AG04450 (cell line): ENCODE data around the gene C17orf50. TPM values are rescaled to one million over a fixed set of nuclear protein-coding genes. Genes with fewer than 3 reads are reported as not detected.

ENCODE experiments used
- CTCF ChIA-PET: fragments of 300-600, 350-600 bp; formaldehyde crosslinking; extraction: SDS; loops from one replicate; lab custom pipeline; 2022; ENCODE audit warnings: antibody characterized with exemption, inconsistent platforms; lab: Charles Lee
- POLR2A ChIA-PET: fragments of 350-600 bp; formaldehyde crosslinking; extraction: SDS; loops from one replicate; lab custom pipeline; 2021; ENCODE audit warnings: antibody characterized with exemption, inconsistent platforms; lab: Yijun Ruan, JAX
- DNase-seq: peaks from one replicate; pipeline ENCODE4 v3.0.0-alpha.2; 2011; ENCODE audit warnings: low read depth, low spot score
- H3K27ac ChIP-seq: one replicate; pipeline ENCODE4 v1.5.1; 2012; ENCODE audit warnings: low read depth, low read length, control low read depth
- H3K27me3 ChIP-seq: one replicate; pipeline ENCODE4 v1.6.0; 2012; ENCODE audit warnings: low read length; ENCODE audit not compliant: control insufficient read depth, insufficient read depth
- H3K4me3 ChIP-seq: 2 replicates; pipeline ENCODE4 v1.5.1; 2011; ENCODE audit warnings: mild to moderate bottlenecking, low read depth, low read length, control low read depth
- H3K9me3 ChIP-seq: 2 replicates; pipeline ENCODE4 v1.5.1; 2012; ENCODE audit warnings: low read length; ENCODE audit not compliant: control insufficient read depth, insufficient read depth
- polyA plus RNA-seq: library from polyadenylated mRNA; depleted of rRNA; stranded (reverse); fragments of >200 nt; gene quantifications from 2 replicates; pipeline ENCODE4 v1.2.3, GENCODE V29; 2011
- TF ChIP-seq, protein P1 (sequence below): IDR thresholded peaks from 2 replicates; pipeline ENCODE4 v1.5.1; 2011; ENCODE audit warnings: low read depth, low read length, control low read depth, inconsistent platforms

The C17orf50 gene
- polyA plus RNA-seq, 1 experiment, result not detected

DNA sequence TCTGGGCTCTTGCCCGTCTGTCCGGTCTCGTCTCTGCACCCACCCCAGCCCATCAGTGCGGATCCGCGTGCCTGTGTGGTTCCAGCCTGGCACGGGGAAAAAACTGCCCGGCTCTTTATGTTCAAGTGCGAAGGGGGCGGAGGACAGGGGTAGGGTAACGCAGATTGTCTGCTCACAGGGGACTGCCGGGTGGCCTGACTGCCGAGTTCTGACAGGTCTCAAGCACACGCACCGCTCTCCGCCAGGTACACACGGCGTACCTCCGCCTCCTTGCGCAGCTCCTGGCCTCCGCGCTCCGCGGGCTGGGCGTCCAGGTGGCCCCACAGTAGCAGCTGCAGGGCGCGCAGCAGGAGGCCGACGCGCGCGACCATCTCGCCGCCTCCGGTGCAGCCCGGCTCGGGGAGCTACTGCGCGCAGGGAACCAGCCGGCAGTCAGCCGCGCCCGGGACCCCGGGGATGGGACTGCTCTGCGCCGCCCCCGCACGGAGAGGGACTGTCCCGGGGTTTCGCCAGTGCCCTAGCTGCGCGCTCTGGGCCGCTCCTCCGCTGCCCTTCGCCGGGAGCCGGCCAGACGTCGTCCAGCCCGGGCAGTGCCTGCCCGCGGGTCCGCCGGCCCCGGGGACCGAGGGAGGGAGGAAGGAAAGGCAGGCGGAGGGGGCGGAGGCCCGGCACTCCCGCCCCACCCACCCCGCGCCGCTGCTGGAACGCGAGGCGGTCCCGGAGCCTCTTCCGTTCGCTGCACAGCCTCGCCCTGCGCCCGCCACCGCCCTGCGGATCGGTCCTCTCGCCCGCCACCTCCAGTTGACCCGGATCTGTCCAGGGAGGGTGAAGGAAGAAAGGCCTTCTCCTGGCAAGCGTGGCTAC lies 34.6 kb downstream of the C17orf50 start, which contains the start of gene MMP28:
TSS of gene MMP28 (minus strand) at position 635 of the 864 bp plus-strand sequence. CDS start at position 371, 264 bp downstream.
- CTCF ChIA-PET, result interaction anchor here (0.9 to 1.6 kb wide), 2 partner anchors 10 to 31 kb away, joined by 3 to 4 read pairs; no protein-coding TSS in a partner anchor

DNA sequence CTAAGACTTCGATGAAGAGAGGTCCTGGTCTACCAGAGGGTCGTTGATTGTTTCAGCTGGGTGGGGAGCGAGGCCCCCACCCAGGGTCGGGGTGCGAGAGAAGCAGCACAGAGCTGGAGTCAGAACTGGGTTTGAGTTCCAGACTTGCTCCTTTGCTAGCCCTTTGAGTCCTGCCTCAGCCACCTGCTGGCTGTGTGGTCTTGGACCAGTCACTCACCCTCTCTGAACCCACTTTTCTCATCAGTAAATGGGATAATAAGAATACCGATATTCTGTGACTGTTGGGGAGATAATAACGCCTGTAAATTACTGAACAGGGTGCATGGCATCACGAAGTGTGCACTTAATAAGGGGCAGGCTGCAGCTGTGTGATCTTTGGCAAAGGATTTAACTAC lies 35.2 kb downstream of the C17orf50 start:
- no peaks in the 10 kb centered on the region for H3K9me3 ChIP-seq
- ChIA-PET POLR2A (interaction anchor here (0.6 kb wide), 1 partner anchor 1808 kb away, joined by 4 read pairs; no protein-coding TSS in a partner anchor), CTCF (interaction anchor here (1.2 kb wide), 1 partner anchor 9 kb away, joined by 7 read pairs; no protein-coding TSS in a partner anchor)
- H3K27me3 ChIP-seq, result peaks cover 56% of the 10 kb centered on the region
- no peak for DNase-seq
- H3K27ac ChIP-seq, result no peak overlapping the region
- TF ChIP-seq, protein P1, sequence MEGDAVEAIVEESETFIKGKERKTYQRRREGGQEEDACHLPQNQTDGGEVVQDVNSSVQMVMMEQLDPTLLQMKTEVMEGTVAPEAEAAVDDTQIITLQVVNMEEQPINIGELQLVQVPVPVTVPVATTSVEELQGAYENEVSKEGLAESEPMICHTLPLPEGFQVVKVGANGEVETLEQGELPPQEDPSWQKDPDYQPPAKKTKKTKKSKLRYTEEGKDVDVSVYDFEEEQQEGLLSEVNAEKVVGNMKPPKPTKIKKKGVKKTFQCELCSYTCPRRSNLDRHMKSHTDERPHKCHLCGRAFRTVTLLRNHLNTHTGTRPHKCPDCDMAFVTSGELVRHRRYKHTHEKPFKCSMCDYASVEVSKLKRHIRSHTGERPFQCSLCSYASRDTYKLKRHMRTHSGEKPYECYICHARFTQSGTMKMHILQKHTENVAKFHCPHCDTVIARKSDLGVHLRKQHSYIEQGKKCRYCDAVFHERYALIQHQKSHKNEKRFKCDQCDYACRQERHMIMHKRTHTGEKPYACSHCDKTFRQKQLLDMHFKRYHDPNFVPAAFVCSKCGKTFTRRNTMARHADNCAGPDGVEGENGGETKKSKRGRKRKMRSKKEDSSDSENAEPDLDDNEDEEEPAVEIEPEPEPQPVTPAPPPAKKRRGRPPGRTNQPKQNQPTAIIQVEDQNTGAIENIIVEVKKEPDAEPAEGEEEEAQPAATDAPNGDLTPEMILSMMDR, result no peak
- peak overlapping the region; percentile 55 for H3K4me3 ChIP-seq

More for the DNA sequence above, 34.6 kb downstream of the C17orf50 start, which contains the start of gene MMP28:
- POLR2A ChIA-PET, result interaction anchor here (0.6 kb wide), 1 partner anchor 1809 kb away, joined by 4 read pairs; no protein-coding TSS in a partner anchor
- H3K27me3 ChIP-seq, result peaks cover 56% of the 10 kb centered on the region
- DNase-seq, result no peak
- no peak within 1 kb of the TSS for H3K27ac ChIP-seq
- TF ChIP-seq, protein P1, result no peak
- H3K4me3 ChIP-seq, result peak within 1 kb of the TSS; percentile 55
- H3K9me3 ChIP-seq, result no peaks in the 10 kb centered on the region

DNA sequence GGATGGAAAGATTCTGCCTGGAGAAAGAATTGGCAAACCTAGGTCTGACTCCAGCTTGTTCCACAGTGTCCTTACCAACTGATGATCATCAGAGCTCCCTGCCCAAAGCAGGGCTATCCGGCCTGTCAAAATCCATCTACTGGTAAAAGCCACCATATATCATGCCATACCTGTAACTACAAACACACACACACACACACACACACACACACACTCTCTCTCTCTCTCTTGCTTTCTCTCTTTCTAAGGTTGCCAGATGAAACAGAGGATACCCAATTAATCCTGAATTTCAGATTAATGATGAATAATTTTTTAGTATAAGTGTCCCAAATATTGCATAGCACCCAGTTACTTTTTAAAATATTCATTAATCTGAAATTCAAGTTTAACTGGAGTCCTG lies 36.3 kb downstream of the C17orf50 start:
- DNase-seq, result no peak
- no peaks in the 10 kb centered on the region for H3K9me3 ChIP-seq
- POLR2A ChIA-PET, result no interaction called here
- TF ChIP-seq, protein P1, result no peak
- H3K27me3 ChIP-seq, result peaks cover 52% of the 10 kb centered on the region
- no peak overlapping the region for H3K27ac ChIP-seq
- H3K4me3 ChIP-seq, result no peak overlapping the region
- CTCF ChIA-PET, result interaction anchor here (0.5 to 2.2 kb wide), 4 partner anchors 8 to 33 kb away, joined by 4 to 15 read pairs (median 6); no protein-coding TSS in a partner anchor

DNA sequence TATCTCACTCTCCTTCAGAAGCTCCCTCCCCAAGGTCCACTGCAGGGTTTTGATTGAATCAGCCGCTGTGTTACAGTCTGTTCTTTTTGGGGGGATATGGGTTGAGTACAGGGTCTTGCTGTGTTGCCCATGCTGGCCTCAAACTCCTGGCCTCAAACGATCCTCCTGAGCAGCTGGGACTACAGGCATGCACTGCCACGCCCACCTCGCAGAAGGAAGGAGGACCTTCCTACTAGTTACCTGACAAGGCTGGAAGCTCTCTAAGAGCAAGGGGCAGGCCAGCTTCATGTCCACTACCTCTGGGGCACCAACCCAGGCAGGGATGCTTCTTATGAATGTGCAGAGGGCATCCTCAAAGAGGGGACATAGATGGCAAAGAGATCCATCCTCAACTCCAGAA lies 36.7 kb downstream of the C17orf50 start:
- ChIA-PET POLR2A (no interaction called here), CTCF (interaction anchor here (0.5 to 2.2 kb wide), 2 partner anchors 9 to 33 kb away, joined by 6 to 15 read pairs; no protein-coding TSS in a partner anchor)
- TF ChIP-seq, protein P1, result no peak
- Histone ChIP-seq H3K27ac (no peak overlapping the region), H3K9me3 (no peaks in the 10 kb centered on the region), H3K27me3 (peaks cover 50% of the 10 kb centered on the region), H3K4me3 (no peak overlapping the region)
- DNase-seq, result no peak

DNA sequence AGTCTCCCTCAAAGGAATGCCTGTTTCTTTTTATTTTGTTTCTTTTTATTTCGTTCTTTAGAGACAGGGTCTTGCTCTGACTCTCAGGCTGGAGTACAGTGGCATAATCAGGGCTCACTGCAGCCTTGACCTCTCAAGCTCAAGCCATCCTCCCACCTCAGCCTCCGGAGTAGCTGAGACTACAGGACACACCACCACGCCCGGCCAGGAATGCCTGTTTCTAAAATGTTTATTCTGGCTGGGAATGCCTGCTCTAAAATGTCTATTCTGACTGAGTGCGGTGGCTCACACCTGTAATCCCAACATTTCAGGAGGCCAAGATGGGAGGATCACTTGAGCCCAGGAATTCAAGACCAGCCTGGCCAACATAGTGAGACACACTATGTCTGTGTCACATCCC lies 37.2 kb downstream of the C17orf50 start:
- Histone ChIP-seq H3K27ac (no peak overlapping the region), H3K4me3 (no peak overlapping the region), H3K27me3 (peaks cover 50% of the 10 kb centered on the region), H3K9me3 (no peaks in the 10 kb centered on the region)
- ChIA-PET POLR2A (no interaction called here), CTCF (interaction anchor here (1.1 to 2.2 kb wide), 2 partner anchors 11 to 34 kb away, joined by 3 to 15 read pairs; no protein-coding TSS in a partner anchor)
- no peak for DNase-seq
- TF ChIP-seq, protein P1, result no peak
